MM.1S (cell line): ENCODE results near the gene LRRN2.

ENCODE experiments used
- CTCF ChIP-seq: fragments of 300-600 bp; sonication (generic); IDR thresholded peaks from 2 replicates; pipeline ENCODE4 v1.5.1; 2016; ENCODE audit warnings: antibody characterized with exemption, low read length, mixed read lengths
- EZH2 ChIP-seq: fragments of 300-600 bp; sonication (generic); optimal IDR thresholded peaks from 2 replicates; pipeline ENCODE3; 2017; ENCODE audit warnings: low read depth, mild to moderate bottlenecking, antibody characterized with exemption, low read length, mixed read lengths

DNA sequence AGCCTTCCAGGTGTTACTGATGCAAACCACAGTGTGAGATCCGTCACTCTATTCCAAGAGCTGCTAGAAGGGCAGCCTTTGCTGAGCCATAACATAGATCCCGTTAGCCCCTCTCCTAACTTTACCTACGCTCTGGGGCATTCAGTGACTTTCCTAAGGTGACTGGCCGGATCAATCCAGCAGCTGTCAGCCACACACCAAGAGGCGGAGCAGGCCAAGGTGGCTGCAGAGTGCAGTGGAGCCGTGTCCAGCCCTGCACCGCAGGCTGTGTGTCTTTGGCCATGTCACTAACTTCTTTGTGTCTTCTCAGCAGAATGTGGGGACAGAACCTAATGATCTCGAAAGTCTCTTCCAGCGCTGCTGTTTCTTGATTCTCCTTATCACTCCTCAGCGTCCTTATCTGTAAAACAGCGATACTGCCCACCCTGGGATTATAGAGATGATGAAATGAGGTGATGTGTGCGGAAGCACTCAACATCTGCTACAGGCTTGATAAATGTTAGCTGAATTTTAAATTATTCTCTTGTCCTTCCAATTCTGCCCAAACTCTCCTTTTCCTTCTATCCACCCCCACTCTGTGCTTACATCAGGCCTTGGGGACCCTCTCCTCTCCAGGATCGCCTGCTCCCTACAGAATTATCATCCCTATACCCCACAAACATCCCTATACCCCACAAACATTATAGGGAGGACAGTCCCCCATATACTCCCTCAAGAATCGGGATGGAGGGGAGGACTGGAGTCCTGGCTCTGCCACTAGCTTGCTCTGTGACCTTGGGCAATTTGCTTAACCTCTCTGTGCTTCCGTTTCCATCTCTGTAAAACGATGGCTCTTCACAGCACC lies 25.8 kb upstream of the LRRN2 start:
- no peak for TF ChIP-seq EZH2
- TF ChIP-seq CTCF: no peak
